ENCODE measurements around the gene HM13. TPM values are rescaled to one million over a fixed set of nuclear protein-coding genes. Genes with fewer than 3 reads are reported as not detected.
A peak's percentile ranks its signal among the peaks of the same experiment; 100 is the strongest.

The HM13 gene
- total and polyA plus RNA-seq, 8 donors, result 139 to 286 (median 184) TPM

DNA sequence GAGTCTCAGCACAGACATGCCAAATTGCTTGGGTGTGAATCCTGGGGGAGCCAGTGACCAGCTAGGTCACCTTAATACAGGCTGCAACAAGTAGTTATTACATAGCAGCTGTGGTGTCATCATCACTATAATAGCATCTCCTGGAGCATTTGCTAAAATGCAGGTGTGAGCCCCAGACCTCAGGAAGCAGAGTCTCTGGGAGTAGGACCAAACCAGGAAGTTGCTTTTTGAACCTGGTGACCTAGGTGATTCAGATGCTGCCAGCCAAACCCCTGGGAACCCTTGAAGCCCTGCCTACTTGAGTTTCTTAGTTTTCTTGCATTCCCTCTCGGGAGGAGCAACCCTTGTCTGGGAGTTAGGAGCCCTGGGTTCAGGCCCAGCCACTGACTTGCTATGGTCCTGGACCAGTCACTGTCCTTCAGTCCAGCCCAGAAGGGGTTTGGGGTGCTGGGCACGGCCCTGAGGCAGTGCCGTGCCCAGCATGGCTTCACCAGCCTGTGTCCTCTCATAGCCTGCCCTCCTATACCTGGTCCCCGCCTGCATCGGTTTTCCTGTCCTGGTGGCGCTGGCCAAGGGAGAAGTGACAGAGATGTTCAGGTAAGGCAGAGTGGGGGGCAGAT is 51.6 kb downstream of the HM13 start:
- Histone ChIP-seq H3K36me3 (peaks cover 0 to 57% (median 32%) of the 10 kb centered on the region in 3 donors), H3K27me3 (no peaks in the 10 kb centered on the region), H3K4me1 (no peaks in the 10 kb centered on the region), H3K4me3 (no peak overlapping the region), H3K27ac (no peak overlapping the region), H3K9me3 (no peaks in the 10 kb centered on the region)
- WGBS, 2 donors, result 87% methylated on average over 6 of the region's 6 CpGs
- FAIRE-seq, result no peak
- no peak for TF ChIP-seq CTCF (IDR thresholded peaks at IDR 0.05)
- no peak for DNase-seq
- intact Hi-C loops (cut with DNase I), result loop anchor here in 1 of 3 donors (5.0 kb wide), 1 partner anchor 46 kb away; no protein-coding TSS in a partner anchor
- ATAC-seq, result no peak

- DNase-seq, result no peak
- no peak for TF ChIP-seq CTCF (IDR thresholded peaks at IDR 0.05)
- no peaks in the 10 kb centered on the region for H3K27me3 ChIP-seq
- H3K9me3 ChIP-seq, result no peaks in the 10 kb centered on the region
- WGBS, 2 donors, result 84 to 100% methylated on average over 1 of the region's 1 CpG
- peaks cover 0 to 57% (median 32%) of the 10 kb centered on the region in 3 donors for H3K36me3 ChIP-seq
- no peak for ATAC-seq
- intact Hi-C loops (cut with DNase I), result loop anchor here in 1 of 3 donors (5.0 kb wide), 1 partner anchor 46 kb away; no protein-coding TSS in a partner anchor
- no peak overlapping the region for H3K27ac ChIP-seq
- no peak for FAIRE-seq
- no peak overlapping the region for H3K4me3 ChIP-seq
- H3K4me1 ChIP-seq, result no peaks in the 10 kb centered on the region
Measured at GRCh38 chr20:31566319-31566657, 52.0 kb downstream of the HM13 start.

GRCh38 chr20:31566658-31567379 is 52.6 kb downstream of the HM13 start:
- FAIRE-seq, result no peak

GRCh38 chr20:31567380-31567720 is 53.1 kb downstream of the HM13 start:
- Histone ChIP-seq H3K27ac (no peak overlapping the region), H3K4me1 (peaks cover 0 to 5% (median 3%) of the 10 kb centered on the region in 3 donors), H3K27me3 (no peaks in the 10 kb centered on the region), H3K9me3 (no peaks in the 10 kb centered on the region), H3K4me3 (no peak overlapping the region), H3K36me3 (peaks cover 0 to 46% (median 24%) of the 10 kb centered on the region in 3 donors)
- FAIRE-seq (no peak), ATAC-seq (no peak), DNase-seq (no peak)
- TF ChIP-seq CTCF (IDR thresholded peaks at IDR 0.05), result no peak
- intact Hi-C loops (cut with DNase I), result loop anchor here in 1 of 3 donors (5.0 kb wide), 1 partner anchor 45 kb away; no protein-coding TSS in a partner anchor

More at GRCh38 chr20:31566658-31567379, 52.6 kb downstream of the HM13 start:
- DNase-seq (peak in 2 of 6 donors; percentile 47 to 69), ATAC-seq (peak in 3 of 4 donors; percentile 10 to 36 (median 31))
- Histone ChIP-seq H3K9me3 (no peaks in the 10 kb centered on the region), H3K4me1 (no peaks in the 10 kb centered on the region), H3K4me3 (no peak overlapping the region), H3K27me3 (no peaks in the 10 kb centered on the region), H3K36me3 (peaks cover 0 to 52% (median 29%) of the 10 kb centered on the region in 3 donors), H3K27ac (peak overlapping the region in 1 of 4 donors; percentile 15)
- 53 to 56% methylated on average over 14 of the region's 14 CpGs for WGBS, 2 donors
- TF ChIP-seq CTCF (IDR thresholded peaks at IDR 0.05), result no peak
- intact Hi-C loops (cut with DNase I), result loop anchor here in 1 of 3 donors (5.0 kb wide), 1 partner anchor 45 kb away; no protein-coding TSS in a partner anchor
